NCI-H69 (cell line): ENCODE data around the gene ANKRD10.

Experiments
- DNase-seq: peaks from one replicate; lab custom pipeline; 2025; lab: John Stamatoyannopoulos, UW

ANKRD10 gene

DNA sequence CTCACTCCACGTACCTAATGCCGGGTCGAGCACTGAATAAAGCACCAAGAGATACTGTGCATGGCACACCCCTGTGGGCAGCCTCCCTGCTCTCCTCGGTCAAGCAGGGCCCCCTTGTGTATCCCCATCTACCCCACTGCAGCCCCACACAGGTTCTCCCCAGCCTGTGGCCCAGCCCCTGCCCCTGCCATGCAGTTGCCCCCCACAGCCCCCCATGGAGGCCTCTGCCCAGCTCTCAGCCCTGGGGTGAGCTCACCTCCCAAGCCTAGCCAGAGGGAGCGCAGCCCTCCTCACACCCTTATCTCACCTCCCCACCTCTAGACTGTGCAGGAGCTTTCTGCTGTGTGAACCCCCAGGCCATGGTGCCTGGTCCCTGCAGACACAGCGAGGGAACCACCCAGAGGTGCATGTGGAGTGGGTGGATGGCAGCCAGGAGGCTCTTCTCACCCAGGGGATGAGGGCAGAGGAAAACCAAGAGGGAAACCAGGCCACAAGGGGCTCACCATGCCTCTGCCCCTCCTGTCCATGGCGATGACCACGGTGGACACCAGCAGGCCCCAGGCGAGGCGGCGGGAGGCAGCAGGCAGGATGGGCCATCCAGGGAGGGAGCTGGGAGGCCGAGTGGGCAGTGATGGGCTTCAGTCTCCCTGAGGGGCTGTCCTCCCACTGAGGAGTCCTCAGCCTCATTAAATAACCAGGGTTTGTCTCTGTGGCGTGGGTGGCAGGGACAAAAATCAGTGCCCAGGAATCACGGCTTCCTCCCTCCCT is 83.2 kb downstream of the ANKRD10 start:
- no peak for DNase-seq

GRCh38 chr13:110830800-110831371 is 84.0 kb downstream of the ANKRD10 start:
- DNase-seq: no peak

DNA sequence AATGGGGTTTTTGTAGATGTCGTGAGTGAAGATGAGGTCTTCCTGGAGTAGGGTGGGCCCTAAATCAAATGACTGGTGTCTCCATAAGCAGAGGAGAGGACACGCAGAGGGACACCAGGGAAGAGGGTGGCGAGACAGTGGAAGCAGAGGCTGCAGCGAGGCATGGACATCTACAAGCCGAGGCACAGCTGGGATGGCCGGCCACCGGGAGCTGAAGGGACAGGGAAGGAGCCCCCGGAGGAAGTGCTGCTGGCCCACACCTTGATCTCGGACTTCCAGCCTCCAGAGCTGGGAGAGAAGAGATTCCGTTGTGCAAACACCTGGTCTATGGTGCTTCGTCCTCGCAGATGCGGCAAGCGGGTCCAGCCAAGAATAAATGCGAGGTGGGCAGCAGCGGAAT is 84.5 kb downstream of the ANKRD10 start:
- no peak for DNase-seq

GRCh38 chr13:110829486-110829885 is 85.4 kb downstream of the ANKRD10 start:
- no peak for DNase-seq

GRCh38 chr13:110828705-110829104 is 86.2 kb downstream of the ANKRD10 start:
- DNase-seq: no peak
